ENCODE measurements around the gene CRY2. TPM values are rescaled to one million over a fixed set of nuclear protein-coding genes. Genes with fewer than 3 reads are reported as not detected.

CRY2 gene
- total RNA-seq, 1 experiment from 2014 or later = 8.1 TPM

DNA sequence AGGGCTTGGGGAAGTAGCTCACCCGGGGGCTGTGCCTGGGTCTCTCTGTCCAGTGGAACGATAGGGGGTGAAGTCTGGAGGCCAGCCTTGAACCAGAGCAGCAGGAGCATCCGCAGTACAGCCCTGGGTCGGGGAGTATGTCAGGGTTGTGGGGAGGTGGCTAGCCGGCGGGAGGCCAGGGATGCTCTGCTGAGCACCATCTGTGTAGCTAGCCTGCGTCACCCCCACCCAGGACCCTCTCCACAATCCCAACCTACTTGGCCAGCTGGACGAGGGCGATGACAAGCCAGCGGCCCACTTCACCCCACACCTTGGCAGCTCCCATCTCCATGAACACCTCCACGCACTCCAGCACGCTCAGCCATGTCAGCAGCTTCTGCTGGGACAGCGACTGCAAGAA, 68.2 kb downstream of the CRY2 start:
- POLR2A ChIA-PET = interaction anchor here (0.9 kb wide), 1 partner anchor 10 kb away, joined by 3 read pairs; no protein-coding TSS in a partner anchor
- DNase-seq (ENCODE audit: unreplicated experiment) = no peak
- Mint-ChIP-seq H3K4me3 (ENCODE audit: unreplicated experiment) (no peak overlapping the region), H3K4me1 (ENCODE audit: insufficient read depth, unreplicated experiment) (no peaks in the 10 kb centered on the region), H3K27me3 (ENCODE audit: insufficient read depth, unreplicated experiment) (no peaks in the 10 kb centered on the region), H3K9me3 (ENCODE audit: unreplicated experiment) (no peaks in the 10 kb centered on the region), H3K36me3 (ENCODE audit: insufficient read depth, unreplicated experiment) (peaks cover 26% of the 10 kb centered on the region), H3K27ac (ENCODE audit: low read depth, unreplicated experiment) (no peak overlapping the region)
- BruUV-seq (replicated peaks) = no TSS peak
- intact Hi-C loops (cut with micrococcal nuclease) = no loop called here
- CTCF ChIA-PET = interaction anchor here (0.6 kb wide), 1 partner anchor 73 kb away, joined by 4 read pairs; no protein-coding TSS in a partner anchor
- TF ChIP-seq CTCF (IDR thresholded peaks at IDR 0.05; ENCODE audit: unreplicated experiment) = no peak

GRCh38 chr11:45917286-45917622, 70.0 kb downstream of the CRY2 start:
- Mint-ChIP-seq H3K27ac (ENCODE audit: low read depth, unreplicated experiment) (peak overlapping the region; percentile 95), H3K4me3 (ENCODE audit: unreplicated experiment) (peak overlapping the region; percentile 92), H3K9me3 (ENCODE audit: unreplicated experiment) (no peaks in the 10 kb centered on the region), H3K27me3 (ENCODE audit: insufficient read depth, unreplicated experiment) (no peaks in the 10 kb centered on the region), H3K4me1 (ENCODE audit: insufficient read depth, unreplicated experiment) (no peaks in the 10 kb centered on the region), H3K36me3 (ENCODE audit: insufficient read depth, unreplicated experiment) (peaks cover 11% of the 10 kb centered on the region)
- ChIA-PET POLR2A (interaction anchor here (1.0 to 2.6 kb wide), 17 partner anchors 9 to 758 kb away, joined by 3 to 23 read pairs (median 6); partner anchors contain the start of gene SLC35C1), CTCF (no interaction called here)
- DNase-seq (ENCODE audit: unreplicated experiment) = no peak
- no TSS peak for BruUV-seq (replicated peaks)
- intact Hi-C loops (cut with micrococcal nuclease) = no loop called here
- no peak for TF ChIP-seq CTCF (IDR thresholded peaks at IDR 0.05; ENCODE audit: unreplicated experiment)

DNA sequence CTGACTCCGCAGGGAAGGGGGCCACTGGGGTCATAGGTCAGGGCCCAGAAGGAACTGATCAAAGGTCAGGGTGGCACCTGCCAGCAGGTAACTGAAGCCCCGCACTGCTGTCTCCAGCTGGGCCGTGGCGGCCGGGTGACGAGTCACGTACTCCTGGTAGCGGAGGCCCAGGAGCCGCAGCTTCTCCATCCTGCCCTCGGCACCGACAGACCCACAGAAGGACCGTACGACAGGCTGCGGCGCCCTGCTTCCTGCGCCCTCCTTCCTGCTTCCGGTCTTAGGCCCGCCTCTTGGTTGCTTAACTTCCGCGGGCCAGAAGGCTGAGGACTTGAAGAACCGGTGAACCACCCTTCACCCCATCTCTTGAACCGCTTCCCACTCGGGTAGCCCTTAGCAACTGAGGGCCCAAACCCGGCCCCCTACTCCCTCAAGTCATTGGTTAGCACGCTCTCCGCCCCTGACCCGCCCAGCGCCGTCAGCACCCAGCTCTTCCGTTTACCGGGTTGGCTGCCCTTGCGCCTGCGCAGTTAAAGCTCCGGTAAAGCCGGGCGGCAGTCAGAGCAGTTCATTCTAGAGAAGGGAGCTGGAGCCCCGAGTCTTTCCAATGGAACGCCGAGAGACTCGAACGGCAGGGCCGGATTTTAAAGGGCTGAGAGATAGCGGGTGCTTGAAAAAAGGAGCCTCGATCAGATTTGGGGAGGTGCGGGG, 70.5 kb downstream of the CRY2 start, which contains the start of gene PEX16:
Gene PEX16, minus strand, starts transcription at position 255 of the 708 bp plus-strand sequence. Its CDS starts 66 bp downstream, at position 189.
- intact Hi-C loops (cut with micrococcal nuclease) = loop anchor here (1.0 kb wide), 1 partner anchor 70 kb away; the partner anchor contains the start of gene CRY2
- H3K27ac Mint-ChIP-seq (ENCODE audit: low read depth, unreplicated experiment) = peak within 1 kb of the TSS; percentile 95
- no TSS peak for BruUV-seq (replicated peaks)
- H3K4me1 Mint-ChIP-seq (ENCODE audit: insufficient read depth, unreplicated experiment) = no peaks in the 10 kb centered on the region
- H3K9me3 Mint-ChIP-seq (ENCODE audit: unreplicated experiment) = no peaks in the 10 kb centered on the region
- H3K4me3 Mint-ChIP-seq (ENCODE audit: unreplicated experiment) = peak within 1 kb of the TSS; percentile 92
- POLR2A ChIA-PET = interaction anchor here (0.7 to 2.6 kb wide), 26 partner anchors 9 to 1354 kb away, joined by 3 to 23 read pairs (median 5); partner anchors contain the start of genes CRY2 and SLC35C1
- H3K36me3 Mint-ChIP-seq (ENCODE audit: insufficient read depth, unreplicated experiment) = peaks cover 11% of the 10 kb centered on the region
- no peaks in the 10 kb centered on the region for H3K27me3 Mint-ChIP-seq (ENCODE audit: insufficient read depth, unreplicated experiment)
- DNase-seq (ENCODE audit: unreplicated experiment) = peak; percentile 98
- no peak for TF ChIP-seq CTCF (IDR thresholded peaks at IDR 0.05; ENCODE audit: unreplicated experiment)
- CTCF ChIA-PET = interaction anchor here (0.6 to 0.9 kb wide), 5 partner anchors 13 to 217 kb away, joined by 3 to 4 read pairs (median 3); no protein-coding TSS in a partner anchor

- no peak for TF ChIP-seq CTCF (IDR thresholded peaks at IDR 0.05; ENCODE audit: unreplicated experiment)
- DNase-seq (ENCODE audit: unreplicated experiment) = peak; percentile 77
- Mint-ChIP-seq H3K4me3 (ENCODE audit: unreplicated experiment) (peak overlapping the region; percentile 92), H3K36me3 (ENCODE audit: insufficient read depth, unreplicated experiment) (peaks cover 11% of the 10 kb centered on the region), H3K27me3 (ENCODE audit: insufficient read depth, unreplicated experiment) (no peaks in the 10 kb centered on the region), H3K27ac (ENCODE audit: low read depth, unreplicated experiment) (peak overlapping the region; percentile 95), H3K4me1 (ENCODE audit: insufficient read depth, unreplicated experiment) (peaks cover 3% of the 10 kb centered on the region), H3K9me3 (ENCODE audit: unreplicated experiment) (no peaks in the 10 kb centered on the region)
- intact Hi-C loops (cut with micrococcal nuclease) = loop anchor here (1.0 kb wide), 1 partner anchor 71 kb away; the partner anchor contains the start of gene CRY2
- no TSS peak for BruUV-seq (replicated peaks)
- POLR2A ChIA-PET = interaction anchor here (0.7 to 2.6 kb wide), 24 partner anchors 9 to 1355 kb away, joined by 3 to 23 read pairs (median 5); partner anchors contain the start of genes CRY2 and SLC35C1
- CTCF ChIA-PET = interaction anchor here (0.6 to 0.9 kb wide), 4 partner anchors 12 to 216 kb away, joined by 3 to 4 read pairs (median 3); no protein-coding TSS in a partner anchor
Observed at GRCh38 chr11:45918331-45918941, 71.2 kb downstream of the CRY2 start.

Data from MCF 10A (cell line).